Duodenal mucosa (tissue), 2 donors: Measurements from ENCODE around the gene RAB6A.
"Not testable (repeated sequence)": the region's sequence is repeated elsewhere in the genome, so short reads cannot be mapped to it uniquely, and the experiment has no call there.

Experiments used
- H3K27ac ChIP-seq: one replicate; pipeline ENCODE4 v1.7.0; 2013; ENCODE audit warnings: low read depth, low read length
- H3K27me3 ChIP-seq, 2 donors: one replicate each; pipeline ENCODE4 v1.7.0; 2013; ENCODE audit warnings: low read length in 2 of 2, control low read depth in 1 of 2; ENCODE audit not compliant: insufficient read depth in 2 of 2, control insufficient read depth in 1 of 2
- H3K36me3 ChIP-seq, 2 donors: one replicate each; pipeline ENCODE4 v1.7.0; 2013; ENCODE audit warnings: low read length in 2 of 2, control low read depth in 1 of 2; ENCODE audit not compliant: insufficient read depth in 2 of 2, control insufficient read depth in 1 of 2
- H3K4me1 ChIP-seq, 2 donors: one replicate each; pipeline ENCODE4 v1.7.0; 2013; ENCODE audit warnings: low read length in 2 of 2, control low read depth in 1 of 2; ENCODE audit not compliant: insufficient read depth in 2 of 2, control insufficient read depth in 1 of 2
- H3K4me3 ChIP-seq, 2 donors: one replicate each; pipeline ENCODE4 v1.7.0; 2013; ENCODE audit warnings: low read length in 2 of 2, low read depth in 1 of 2
- H3K9ac ChIP-seq, 2 donors: one replicate each; pipeline ENCODE4 v1.7.0; 2013; ENCODE audit warnings: low read length in 2 of 2, low read depth in 1 of 2
- H3K9me3 ChIP-seq, 2 donors: one replicate each; pipeline ENCODE4 v1.7.0; 2013; ENCODE audit warnings: low read length in 2 of 2, control low read depth in 1 of 2; ENCODE audit not compliant: control insufficient read depth in 1 of 2

Gene RAB6A

DNA sequence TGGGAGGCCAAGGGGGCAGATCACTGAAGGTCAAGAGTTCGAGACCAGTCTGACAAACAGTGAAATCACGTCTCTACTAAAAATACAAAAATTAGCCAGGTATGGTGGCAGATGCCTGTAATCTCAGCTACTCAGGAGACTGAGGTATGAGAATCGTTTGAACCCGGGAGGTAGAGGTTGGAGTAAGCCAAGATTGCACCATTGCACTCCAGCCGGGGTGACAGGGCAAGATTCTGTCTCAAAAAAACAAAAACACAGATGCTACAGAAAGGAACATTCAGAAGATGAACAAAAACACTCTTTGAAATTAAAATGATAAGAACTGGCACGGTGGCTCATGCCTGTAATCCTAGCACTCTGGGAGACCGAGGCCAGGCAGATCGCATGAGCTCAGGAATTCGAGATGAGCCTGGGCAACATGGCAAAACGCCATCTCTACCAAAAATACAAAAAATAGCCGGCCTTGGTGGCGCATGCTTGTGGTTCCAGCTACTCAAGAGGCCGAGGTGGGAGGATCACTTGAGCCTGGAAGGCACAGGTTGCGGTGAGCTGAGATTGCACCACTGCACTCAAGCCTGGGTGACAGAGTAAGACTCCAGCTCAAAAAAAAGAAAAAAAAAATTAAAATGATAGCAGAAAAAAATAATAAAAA is 8.5 kb downstream of the RAB6A start:
- peaks cover 10 to 34% of the 10 kb centered on the region in 2 donors for H3K4me1 ChIP-seq
- no peaks in the 10 kb centered on the region for H3K27me3 ChIP-seq
- no peaks in the 10 kb centered on the region for H3K9me3 ChIP-seq
- no peak overlapping the region for H3K9ac ChIP-seq
- H3K36me3 ChIP-seq: no peaks in the 10 kb centered on the region
- no peak overlapping the region for H3K27ac ChIP-seq
- H3K4me3 ChIP-seq: no peak overlapping the region

DNA sequence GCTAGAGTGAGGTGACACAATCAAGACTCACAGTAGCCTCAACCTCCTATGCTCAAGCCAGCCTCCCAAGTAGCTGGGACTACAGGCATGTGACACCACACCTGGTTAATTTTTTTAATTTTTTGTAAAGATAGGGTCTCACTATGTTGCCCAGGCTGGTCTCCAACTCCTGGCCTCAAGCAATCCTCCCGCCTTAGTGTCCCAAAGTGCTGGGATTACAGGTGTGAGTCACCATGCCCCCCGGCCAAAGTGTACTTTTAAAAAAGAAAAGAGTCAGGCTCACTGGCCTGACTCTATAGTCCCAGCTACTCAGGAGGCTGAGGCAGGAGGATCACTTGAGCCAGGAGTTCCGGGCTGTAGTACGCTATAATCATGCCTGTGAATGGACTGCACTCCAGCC is 10.0 kb downstream of the RAB6A start:
- H3K4me3 ChIP-seq, H3K9ac ChIP-seq, H3K9me3 ChIP-seq, H3K36me3 ChIP-seq, H3K27me3 ChIP-seq, H3K27ac ChIP-seq: not testable (repeated sequence)
- H3K4me1 ChIP-seq: peaks cover 7 to 34% of the 10 kb centered on the region in 2 donors

DNA sequence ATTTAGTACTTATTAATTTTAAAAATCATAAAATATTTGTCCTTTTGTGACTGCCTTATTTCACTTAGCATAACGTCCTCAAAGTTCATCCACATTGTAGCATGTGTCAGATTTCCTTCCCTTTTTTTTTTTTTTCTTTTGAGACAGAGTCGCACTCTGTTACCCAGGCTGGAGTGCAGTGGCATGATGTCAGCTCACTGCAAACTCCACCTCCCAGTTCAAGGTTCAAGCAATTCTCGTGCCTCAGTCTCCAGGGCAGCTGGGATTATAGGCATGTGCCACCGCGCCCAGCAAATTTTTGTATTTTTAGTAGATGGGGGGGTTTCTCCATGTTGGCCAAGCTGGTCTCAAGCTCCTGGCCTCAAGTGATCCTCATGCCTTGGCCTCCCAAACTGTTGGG is 10.6 kb downstream of the RAB6A start:
- Histone ChIP-seq H3K36me3 (no peaks in the 10 kb centered on the region), H3K9ac (no peak overlapping the region), H3K4me3 (no peak overlapping the region), H3K27me3 (no peaks in the 10 kb centered on the region), H3K4me1 (peaks cover 7 to 34% of the 10 kb centered on the region in 2 donors), H3K9me3 (no peaks in the 10 kb centered on the region), H3K27ac (no peak overlapping the region)

GRCh38 chr11:73749118-73749517 is 11.8 kb downstream of the RAB6A start:
- Histone ChIP-seq H3K36me3 (no peaks in the 10 kb centered on the region), H3K9me3 (no peaks in the 10 kb centered on the region), H3K27me3 (no peaks in the 10 kb centered on the region), H3K4me3 (no peak overlapping the region), H3K4me1 (peaks cover 2 to 31% of the 10 kb centered on the region in 2 donors), H3K9ac (no peak overlapping the region), H3K27ac (no peak overlapping the region)

GRCh38 chr11:73748300-73748699 is 12.6 kb downstream of the RAB6A start:
- Histone ChIP-seq H3K9me3 (no peaks in the 10 kb centered on the region), H3K4me1 (peaks cover 0 to 29% of the 10 kb centered on the region in 2 donors), H3K4me3 (no peak overlapping the region), H3K36me3 (no peaks in the 10 kb centered on the region), H3K27ac (no peak overlapping the region), H3K9ac (no peak overlapping the region), H3K27me3 (no peaks in the 10 kb centered on the region)

- peaks cover 0 to 26% of the 10 kb centered on the region in 2 donors for H3K4me1 ChIP-seq
- H3K27ac ChIP-seq: no peak overlapping the region
- H3K27me3 ChIP-seq: no peaks in the 10 kb centered on the region
- no peaks in the 10 kb centered on the region for H3K36me3 ChIP-seq
- H3K9me3 ChIP-seq: no peaks in the 10 kb centered on the region
- H3K4me3 ChIP-seq: no peak overlapping the region
- H3K9ac ChIP-seq: no peak overlapping the region
These were observed 13.1 kb downstream of the RAB6A start for GRCh38 chr11:73747762-73748161.

DNA sequence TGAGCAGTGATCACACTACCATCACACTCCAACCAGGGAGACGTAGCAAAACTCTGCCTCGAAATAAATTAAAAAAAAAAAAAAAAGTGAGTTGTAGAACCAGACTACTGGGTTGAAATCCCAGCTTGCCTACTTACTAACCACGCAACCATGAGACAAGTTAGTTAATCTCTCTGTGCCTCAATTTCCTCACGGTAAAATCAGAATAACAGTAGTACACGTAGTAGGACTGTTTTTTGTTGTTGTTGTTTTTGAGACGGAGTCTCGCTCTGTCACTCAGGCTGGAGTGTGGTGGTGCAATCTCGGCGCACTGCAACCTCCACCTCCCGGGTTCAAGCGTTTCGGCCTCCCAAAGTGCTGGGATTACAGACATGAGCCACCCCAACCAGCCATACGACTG is 14.2 kb downstream of the RAB6A start:
- Histone ChIP-seq H3K27me3 (no peaks in the 10 kb centered on the region), H3K27ac (no peak overlapping the region), H3K9ac (no peak overlapping the region), H3K36me3 (no peaks in the 10 kb centered on the region), H3K4me3 (no peak overlapping the region), H3K9me3 (no peaks in the 10 kb centered on the region), H3K4me1 (peaks cover 0 to 25% of the 10 kb centered on the region in 2 donors)

- H3K36me3 ChIP-seq: peaks cover 0 to 2% of the 10 kb centered on the region in 2 donors
- H3K4me3 ChIP-seq: no peak overlapping the region
- no peak overlapping the region for H3K27ac ChIP-seq
- peaks cover 0 to 4% of the 10 kb centered on the region in 2 donors for H3K4me1 ChIP-seq
- no peaks in the 10 kb centered on the region for H3K27me3 ChIP-seq
- no peak overlapping the region for H3K9ac ChIP-seq
- H3K9me3 ChIP-seq: no peaks in the 10 kb centered on the region
These were observed 17.8 kb downstream of the RAB6A start for GRCh38 chr11:73743045-73743444.

GRCh38 chr11:73735959-73736358 is 24.9 kb downstream of the RAB6A start:
- H3K4me1 ChIP-seq, H3K36me3 ChIP-seq, H3K27ac ChIP-seq, H3K9ac ChIP-seq, H3K9me3 ChIP-seq, H3K4me3 ChIP-seq, H3K27me3 ChIP-seq: not testable (repeated sequence)

GRCh38 chr11:73734993-73735392 is 25.9 kb downstream of the RAB6A start:
- Histone ChIP-seq H3K4me3 (no peak overlapping the region), H3K36me3 (peaks cover 0 to 6% of the 10 kb centered on the region in 2 donors), H3K27me3 (no peaks in the 10 kb centered on the region), H3K27ac (no peak overlapping the region), H3K9me3 (no peaks in the 10 kb centered on the region), H3K4me1 (peaks cover 0 to 3% of the 10 kb centered on the region in 2 donors), H3K9ac (no peak overlapping the region)

DNA sequence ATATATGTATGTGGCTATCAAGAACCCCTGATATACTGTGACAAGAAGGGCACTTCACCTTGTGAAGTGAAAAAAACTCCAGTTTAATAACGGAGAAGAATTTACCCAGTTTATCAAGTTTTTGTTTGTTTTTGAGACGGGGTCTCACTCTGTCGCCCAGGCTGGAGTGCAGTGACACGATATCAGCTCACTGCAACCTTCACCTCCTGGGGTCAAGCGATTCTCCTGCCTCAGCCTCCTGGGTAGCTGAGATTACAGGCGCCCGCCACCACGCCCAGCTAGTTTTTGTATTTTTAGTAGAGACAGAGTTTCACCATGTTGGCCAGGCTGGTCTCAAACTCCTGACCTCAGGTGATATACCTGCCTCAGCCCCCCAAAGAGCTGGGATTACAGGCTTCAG is 26.9 kb downstream of the RAB6A start:
- H3K27me3 ChIP-seq, H3K9ac ChIP-seq, H3K27ac ChIP-seq, H3K4me1 ChIP-seq, H3K4me3 ChIP-seq, H3K9me3 ChIP-seq: not testable (repeated sequence)
- H3K36me3 ChIP-seq: peaks cover 6 to 12% of the 10 kb centered on the region in 2 donors
